Neural cell (in vitro differentiated cells): ENCODE measurements around the gene FBLN2. TPM values are rescaled to one million over a fixed set of nuclear protein-coding genes. Genes with fewer than 3 reads are reported as not detected.

ENCODE experiments used
- H2AFZ ChIP-seq: fragments of 200-600, 300-800 bp; sonication (generic), shearing (Covaris generic); 2 replicates; pipeline ENCODE4 v1.6.0; 2014; ENCODE audit warnings: low read depth, mild to moderate bottlenecking, antibody characterized with exemption, low read length, moderate library complexity
- H3F3A ChIP-seq: fragments of 200-600 bp; shearing (Covaris generic); 2 replicates; pipeline ENCODE4 v1.6.1; 2016; ENCODE audit warnings: mild to moderate bottlenecking, moderate library complexity, mixed read lengths, antibody characterized with exemption, low read length; ENCODE audit not compliant: insufficient read depth, poor library complexity, severe bottlenecking
- H3K27ac ChIP-seq: fragments of 200-600, 300-800 bp; sonication (generic), shearing (Covaris generic); 2 replicates; pipeline ENCODE4 v1.5.1; 2014; ENCODE audit warnings: mild to moderate bottlenecking, low read length, moderate library complexity
- H3K27me3 ChIP-seq: fragments of 300-800, 200-600 bp; sonication (generic), shearing (Covaris generic); 2 replicates; pipeline ENCODE4 v1.6.0; 2014; ENCODE audit warnings: mild to moderate bottlenecking, low read depth, low read length, moderate library complexity; ENCODE audit not compliant: insufficient read depth
- H3K36me3 ChIP-seq: fragments of 300-800, 200-600 bp; sonication (generic), shearing (Covaris generic); 2 replicates; pipeline ENCODE4 v1.5.1; 2014; ENCODE audit warnings: mild to moderate bottlenecking, antibody characterized with exemption, low read length, moderate library complexity; ENCODE audit not compliant: insufficient read depth
- H3K4me2 ChIP-seq: fragments of 300-800, 200-600 bp; sonication (generic), shearing (Covaris generic); 2 replicates; pipeline ENCODE4 v1.6.0; 2014; ENCODE audit warnings: mild to moderate bottlenecking, low read length
- H3K4me3 ChIP-seq: fragments of 300-800, 200-600 bp; sonication (generic), shearing (Covaris generic); 2 replicates; pipeline ENCODE4 v1.5.1; 2014; ENCODE audit warnings: mild to moderate bottlenecking, low read length, moderate library complexity
- H3K79me2 ChIP-seq: fragments of 200-600 bp; shearing (Covaris generic); replicated peaks from 2 replicates; pipeline ENCODE4 v1.6.0; 2014; ENCODE audit warnings: mild to moderate bottlenecking, low read length, moderate library complexity; ENCODE audit not compliant: insufficient read depth
- H3K9ac ChIP-seq: fragments of 300-800, 200-600 bp; sonication (generic), shearing (Covaris generic); 2 replicates; pipeline ENCODE4 v1.6.1; 2016; ENCODE audit warnings: mild to moderate bottlenecking, low read length, mixed read lengths
- H3K9me2 ChIP-seq: fragments of 200-600 bp; shearing (Covaris generic); 2 replicates; pipeline ENCODE4 v1.6.1; 2016; ENCODE audit warnings: mild to moderate bottlenecking, low read length, mixed read lengths; ENCODE audit not compliant: insufficient read depth
- H3K9me3 ChIP-seq: fragments of 200-600, 300-800 bp; sonication (generic), shearing (Covaris generic); 2 replicates; pipeline ENCODE4 v1.6.1; 2016; ENCODE audit warnings: mild to moderate bottlenecking, mixed run types, low read length, moderate library complexity, mixed read lengths
- H4K20me1 ChIP-seq: fragments of 200-600 bp; shearing (Covaris generic); 2 replicates; pipeline ENCODE4 v1.6.1; 2016; ENCODE audit warnings: mild to moderate bottlenecking, mixed run types; ENCODE audit not compliant: insufficient read depth
- EP300 ChIP-seq: fragments of 450-650 bp; conservative IDR thresholded peaks from 2 replicates; pipeline ENCODE4 v1.6.1; 2014; ENCODE audit warnings: antibody characterized with exemption, mild to moderate bottlenecking, moderate library complexity; ENCODE audit not compliant: poor library complexity, severe bottlenecking
- EZH2 ChIP-seq: fragments of 200-600, 300-800 bp; shearing (Covaris generic), sonication (generic); IDR thresholded peaks from 2 replicates; pipeline ENCODE4 v1.6.1; 2014; ENCODE audit warnings: antibody characterized with exemption, low read length, borderline replicate concordance, mild to moderate bottlenecking; ENCODE audit not compliant: insufficient read depth, poor library complexity, severe bottlenecking
- MXI1 ChIP-seq: fragments of 450-650 bp; conservative IDR thresholded peaks from 2 replicates; pipeline ENCODE4 v1.6.1; 2014; ENCODE audit warnings: antibody characterized with exemption, mild to moderate bottlenecking; ENCODE audit not compliant: poor library complexity, severe bottlenecking
- POLR2AphosphoS5 ChIP-seq: IDR thresholded peaks from 2 replicates; pipeline ENCODE4 v1.6.1; 2012
- RAD21 ChIP-seq: fragments of 450-650 bp; conservative IDR thresholded peaks from 2 replicates; pipeline ENCODE4 v1.6.1; 2014; ENCODE audit warnings: antibody characterized with exemption, mild to moderate bottlenecking, moderate library complexity
- SMC3 ChIP-seq: fragments of 450-650 bp; conservative IDR thresholded peaks from 2 replicates; pipeline ENCODE4 v1.6.1; 2014; ENCODE audit warnings: antibody characterized with exemption, mild to moderate bottlenecking, moderate library complexity; ENCODE audit not compliant: poor library complexity
- TAF1 ChIP-seq: IDR thresholded peaks from 2 replicates; pipeline ENCODE4 v1.6.1; 2012; ENCODE audit warnings: low read depth
- polyA plus RNA-seq: library from polyadenylated mRNA; depleted of rRNA; stranded (reverse); fragments of >200 nt; gene quantifications from 2 replicates; pipeline ENCODE4 v1.2.3, GENCODE V29; 2014
- TF ChIP-seq, protein P1 (sequence below): IDR thresholded peaks from 2 replicates; pipeline ENCODE4 v1.6.1; 2012; ENCODE audit warnings: borderline replicate concordance
- TF ChIP-seq, protein P2 (sequence below): fragments of 450-650 bp; IDR thresholded peaks from 2 replicates; pipeline ENCODE4 v1.5.1; 2014; ENCODE audit warnings: antibody characterized with exemption, mild to moderate bottlenecking, moderate library complexity; ENCODE audit not compliant: poor library complexity, severe bottlenecking

Gene FBLN2
- polyA plus RNA-seq, 1 donor from 2014 or later, result 0.37 TPM

DNA sequence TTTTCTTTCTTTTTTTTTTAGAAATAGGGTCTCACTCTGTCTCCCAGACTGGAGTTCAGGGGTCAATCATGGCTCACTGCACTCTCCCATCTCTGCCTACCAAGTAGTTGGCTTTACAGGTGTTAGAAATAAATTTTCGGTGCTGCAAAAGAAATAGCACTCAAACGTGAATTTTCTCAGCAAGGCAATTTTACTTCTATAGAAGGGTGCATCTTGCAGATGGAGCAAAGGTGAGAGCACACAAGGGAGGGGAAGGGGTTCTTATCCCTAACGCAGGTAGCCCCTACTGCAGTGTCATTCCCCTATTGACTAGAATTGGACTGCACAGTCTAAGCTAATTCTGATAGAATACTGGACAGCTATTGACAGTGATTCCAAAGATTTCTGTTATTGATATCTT lies 6.8 kb upstream of the FBLN2 start:
- no peaks in the 10 kb centered on the region for H3K9me3 ChIP-seq
- TF ChIP-seq MXI1 (no peak), EP300 (no peak), POLR2AphosphoS5 (no peak), SMC3 (no peak), RAD21 (no peak), TAF1 (no peak), EZH2 (no peak)
- TF ChIP-seq, protein P1, sequence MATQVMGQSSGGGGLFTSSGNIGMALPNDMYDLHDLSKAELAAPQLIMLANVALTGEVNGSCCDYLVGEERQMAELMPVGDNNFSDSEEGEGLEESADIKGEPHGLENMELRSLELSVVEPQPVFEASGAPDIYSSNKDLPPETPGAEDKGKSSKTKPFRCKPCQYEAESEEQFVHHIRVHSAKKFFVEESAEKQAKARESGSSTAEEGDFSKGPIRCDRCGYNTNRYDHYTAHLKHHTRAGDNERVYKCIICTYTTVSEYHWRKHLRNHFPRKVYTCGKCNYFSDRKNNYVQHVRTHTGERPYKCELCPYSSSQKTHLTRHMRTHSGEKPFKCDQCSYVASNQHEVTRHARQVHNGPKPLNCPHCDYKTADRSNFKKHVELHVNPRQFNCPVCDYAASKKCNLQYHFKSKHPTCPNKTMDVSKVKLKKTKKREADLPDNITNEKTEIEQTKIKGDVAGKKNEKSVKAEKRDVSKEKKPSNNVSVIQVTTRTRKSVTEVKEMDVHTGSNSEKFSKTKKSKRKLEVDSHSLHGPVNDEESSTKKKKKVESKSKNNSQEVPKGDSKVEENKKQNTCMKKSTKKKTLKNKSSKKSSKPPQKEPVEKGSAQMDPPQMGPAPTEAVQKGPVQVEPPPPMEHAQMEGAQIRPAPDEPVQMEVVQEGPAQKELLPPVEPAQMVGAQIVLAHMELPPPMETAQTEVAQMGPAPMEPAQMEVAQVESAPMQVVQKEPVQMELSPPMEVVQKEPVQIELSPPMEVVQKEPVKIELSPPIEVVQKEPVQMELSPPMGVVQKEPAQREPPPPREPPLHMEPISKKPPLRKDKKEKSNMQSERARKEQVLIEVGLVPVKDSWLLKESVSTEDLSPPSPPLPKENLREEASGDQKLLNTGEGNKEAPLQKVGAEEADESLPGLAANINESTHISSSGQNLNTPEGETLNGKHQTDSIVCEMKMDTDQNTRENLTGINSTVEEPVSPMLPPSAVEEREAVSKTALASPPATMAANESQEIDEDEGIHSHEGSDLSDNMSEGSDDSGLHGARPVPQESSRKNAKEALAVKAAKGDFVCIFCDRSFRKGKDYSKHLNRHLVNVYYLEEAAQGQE, result no peak
- TF ChIP-seq, protein P2, sequence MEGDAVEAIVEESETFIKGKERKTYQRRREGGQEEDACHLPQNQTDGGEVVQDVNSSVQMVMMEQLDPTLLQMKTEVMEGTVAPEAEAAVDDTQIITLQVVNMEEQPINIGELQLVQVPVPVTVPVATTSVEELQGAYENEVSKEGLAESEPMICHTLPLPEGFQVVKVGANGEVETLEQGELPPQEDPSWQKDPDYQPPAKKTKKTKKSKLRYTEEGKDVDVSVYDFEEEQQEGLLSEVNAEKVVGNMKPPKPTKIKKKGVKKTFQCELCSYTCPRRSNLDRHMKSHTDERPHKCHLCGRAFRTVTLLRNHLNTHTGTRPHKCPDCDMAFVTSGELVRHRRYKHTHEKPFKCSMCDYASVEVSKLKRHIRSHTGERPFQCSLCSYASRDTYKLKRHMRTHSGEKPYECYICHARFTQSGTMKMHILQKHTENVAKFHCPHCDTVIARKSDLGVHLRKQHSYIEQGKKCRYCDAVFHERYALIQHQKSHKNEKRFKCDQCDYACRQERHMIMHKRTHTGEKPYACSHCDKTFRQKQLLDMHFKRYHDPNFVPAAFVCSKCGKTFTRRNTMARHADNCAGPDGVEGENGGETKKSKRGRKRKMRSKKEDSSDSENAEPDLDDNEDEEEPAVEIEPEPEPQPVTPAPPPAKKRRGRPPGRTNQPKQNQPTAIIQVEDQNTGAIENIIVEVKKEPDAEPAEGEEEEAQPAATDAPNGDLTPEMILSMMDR, result no peak
- no peak overlapping the region for H3K4me3 ChIP-seq
- H3K9me2 ChIP-seq, result no peaks in the 10 kb centered on the region
- H2AFZ ChIP-seq, result no peak overlapping the region
- H3K79me2 ChIP-seq, result no peaks in the 10 kb centered on the region
- no peaks in the 10 kb centered on the region for H3K27me3 ChIP-seq
- H3K36me3 ChIP-seq, result no peaks in the 10 kb centered on the region
- no peak overlapping the region for H3K27ac ChIP-seq
- no peak overlapping the region for H3K9ac ChIP-seq
- H3K4me2 ChIP-seq, result no peak overlapping the region
- no peaks in the 10 kb centered on the region for H4K20me1 ChIP-seq
- no peaks in the 10 kb centered on the region for H3F3A ChIP-seq

DNA sequence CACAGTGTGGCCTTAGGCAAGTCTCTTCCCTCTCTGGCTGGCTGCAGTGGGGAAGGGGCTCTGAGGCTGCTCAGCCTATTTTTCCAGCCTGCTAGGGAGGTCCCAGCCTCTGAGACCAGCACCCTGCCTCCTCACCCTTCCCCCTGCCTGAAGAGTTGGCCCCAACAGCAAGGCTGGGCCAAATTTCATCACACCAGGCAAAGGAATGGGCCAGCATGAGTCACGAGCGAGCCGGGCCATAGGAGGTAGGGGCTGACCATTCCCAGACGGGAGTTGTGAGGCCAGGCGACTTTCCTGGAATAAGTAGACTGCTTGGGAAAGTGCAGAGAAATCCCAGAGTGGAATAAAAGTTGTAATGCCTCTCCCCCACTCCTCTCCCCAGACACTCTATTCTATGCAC lies 5.7 kb upstream of the FBLN2 start:
- no peaks in the 10 kb centered on the region for H4K20me1 ChIP-seq
- peaks cover 2% of the 10 kb centered on the region for H3K27me3 ChIP-seq
- H3K79me2 ChIP-seq, result no peaks in the 10 kb centered on the region
- no peak for TF ChIP-seq POLR2AphosphoS5
- no peak for TF ChIP-seq EZH2
- TF ChIP-seq EP300, result no peak
- TF ChIP-seq TAF1, result no peak
- TF ChIP-seq SMC3, result no peak
- TF ChIP-seq, protein P1, result no peak
- TF ChIP-seq MXI1, result no peak
- TF ChIP-seq RAD21, result no peak
- TF ChIP-seq, protein P2, result no peak
- H3K4me2 ChIP-seq, result no peak overlapping the region
- H3K36me3 ChIP-seq, result no peaks in the 10 kb centered on the region
- H3F3A ChIP-seq, result no peaks in the 10 kb centered on the region
- H3K4me3 ChIP-seq, result no peak overlapping the region
- H3K9ac ChIP-seq, result no peak overlapping the region
- no peaks in the 10 kb centered on the region for H3K9me2 ChIP-seq
- H2AFZ ChIP-seq, result no peak overlapping the region
- no peak overlapping the region for H3K27ac ChIP-seq
- no peaks in the 10 kb centered on the region for H3K9me3 ChIP-seq
